Measurements from ENCODE around the gene MAMLD1. TPM values are rescaled to one million over a fixed set of nuclear protein-coding genes. Genes with fewer than 3 reads are reported as not detected.

MAMLD1 gene
- total RNA-seq, 1 experiment from 2014 or later, result 0.48 TPM

DNA sequence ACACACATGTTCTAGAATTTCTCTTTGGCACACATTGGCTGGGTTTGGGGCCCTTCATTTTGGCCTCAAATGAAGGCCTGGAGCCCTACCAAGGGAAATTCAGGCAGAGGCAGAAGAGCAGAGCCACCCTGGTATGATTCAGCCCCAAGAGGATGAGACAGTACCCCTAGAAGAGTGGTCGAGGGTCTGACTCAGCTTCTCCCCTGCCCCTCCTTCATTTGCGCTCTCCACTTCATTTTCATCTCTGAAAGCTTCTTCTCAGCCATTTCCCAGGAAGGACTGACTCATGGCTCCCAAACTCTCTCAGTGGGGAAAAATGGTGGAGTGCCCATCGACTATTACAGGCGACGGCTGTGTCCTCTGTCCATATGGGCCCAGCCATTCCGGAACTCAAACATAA, 43.5 kb downstream of the MAMLD1 start:
- Histone ChIP-seq H2BK20ac (ENCODE audit: low read depth, low read length, poor library complexity, severe bottlenecking) (no peak overlapping the region), H3K23ac (ENCODE audit: insufficient read length, low read depth, low read length) (no peak overlapping the region), H3K79me2 (ENCODE audit: insufficient read depth, low read length) (no peaks in the 10 kb centered on the region), H4K8ac (replicated peaks; ENCODE audit: insufficient read length, low read depth, low read length) (no peak overlapping the region), H3K23me2 (ENCODE audit: insufficient read length, low read depth, low read length, poor library complexity, severe bottlenecking) (no peaks in the 10 kb centered on the region), H3K27me3 (ENCODE audit: insufficient read depth, low read length) (no peaks in the 10 kb centered on the region), H3K56ac (ENCODE audit: insufficient read length, low read depth, low read length) (no peak overlapping the region), H3K4ac (ENCODE audit: low read depth, low read length) (no peak overlapping the region), H2BK15ac (ENCODE audit: low read depth, low read length) (no peak overlapping the region), H3K4me2 (ENCODE audit: insufficient read depth, insufficient read length, low read length) (no peak overlapping the region), H3K27ac (ENCODE audit: insufficient read length, low read depth, low read length) (no peak overlapping the region), H3T11ph (ENCODE audit: low read length) (no peak overlapping the region), H3K9ac (ENCODE audit: extremely low read depth, insufficient read length, low read length) (no peak overlapping the region), H2BK12ac (ENCODE audit: insufficient read length, low read depth, low read length) (no peak overlapping the region), H3K18ac (ENCODE audit: insufficient read length, low read depth, low read length) (no peak overlapping the region), H3K9me3 (ENCODE audit: control insufficient read depth, low read depth, low read length) (no peaks in the 10 kb centered on the region), H4K20me1 (ENCODE audit: control insufficient read depth, insufficient read depth, insufficient read length) (no peaks in the 10 kb centered on the region), H2AFZ (ENCODE audit: low read length) (no peak overlapping the region), H4K5ac (ENCODE audit: insufficient read length, low read depth, low read length) (no peak overlapping the region), H3K14ac (ENCODE audit: insufficient read depth, low read length) (no peak overlapping the region), H3K4me1 (ENCODE audit: insufficient read depth, low read length) (no peaks in the 10 kb centered on the region), H2BK120ac (ENCODE audit: low read depth, low read length, poor library complexity, severe bottlenecking) (no peak overlapping the region), H2AK5ac (ENCODE audit: insufficient read length, low read length) (no peak overlapping the region), H2BK5ac (ENCODE audit: insufficient read length, low read length) (no peak overlapping the region), H4K91ac (ENCODE audit: insufficient read length, low read depth, low read length) (no peak overlapping the region), H3K79me1 (ENCODE audit: insufficient read depth, low read depth, low read length, poor library complexity, severe bottlenecking) (no peaks in the 10 kb centered on the region)
- Mint-ChIP-seq H3K36me3 (ENCODE audit: insufficient read depth in 1 of 3, low read depth in 3 of 3) (no peaks in the 10 kb centered on the region; a peak in 2 of 7 replicates), H3K4me1 (no peaks in the 10 kb centered on the region), H3K4me3 (no peak overlapping the region), H3K9me3 (peaks cover 57 to 62% of the 10 kb centered on the region in 2 experiments), H3K27ac (no peak overlapping the region), H3K27me3 (ENCODE audit: low read depth) (peaks cover 3% of the 10 kb centered on the region; the same call in 1 of the 2 replicates)
- no peak for DNase-seq
- WGBS (ENCODE audit: extremely low coverage, insufficient read length, low lambda C conversion rate), result no CpG with 5 or more reads among the region's 6 CpGs
- TF ChIP-seq, protein P1, sequence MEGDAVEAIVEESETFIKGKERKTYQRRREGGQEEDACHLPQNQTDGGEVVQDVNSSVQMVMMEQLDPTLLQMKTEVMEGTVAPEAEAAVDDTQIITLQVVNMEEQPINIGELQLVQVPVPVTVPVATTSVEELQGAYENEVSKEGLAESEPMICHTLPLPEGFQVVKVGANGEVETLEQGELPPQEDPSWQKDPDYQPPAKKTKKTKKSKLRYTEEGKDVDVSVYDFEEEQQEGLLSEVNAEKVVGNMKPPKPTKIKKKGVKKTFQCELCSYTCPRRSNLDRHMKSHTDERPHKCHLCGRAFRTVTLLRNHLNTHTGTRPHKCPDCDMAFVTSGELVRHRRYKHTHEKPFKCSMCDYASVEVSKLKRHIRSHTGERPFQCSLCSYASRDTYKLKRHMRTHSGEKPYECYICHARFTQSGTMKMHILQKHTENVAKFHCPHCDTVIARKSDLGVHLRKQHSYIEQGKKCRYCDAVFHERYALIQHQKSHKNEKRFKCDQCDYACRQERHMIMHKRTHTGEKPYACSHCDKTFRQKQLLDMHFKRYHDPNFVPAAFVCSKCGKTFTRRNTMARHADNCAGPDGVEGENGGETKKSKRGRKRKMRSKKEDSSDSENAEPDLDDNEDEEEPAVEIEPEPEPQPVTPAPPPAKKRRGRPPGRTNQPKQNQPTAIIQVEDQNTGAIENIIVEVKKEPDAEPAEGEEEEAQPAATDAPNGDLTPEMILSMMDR (conservative IDR thresholded peaks at IDR 0.05), result no peak
